Activated naive CD4-positive, alpha-beta T cell treated with anti-CD3 and anti-CD28 coated beads for 36 hours (primary cell): ENCODE results near the gene FAM228B. TPM values are rescaled to one million over a fixed set of nuclear protein-coding genes. Genes with fewer than 3 reads are reported as not detected.

Source experiments
- CTCF ChIA-PET: fragments of 350-600 bp; sonication (Branson Sonifier 250); formaldehyde crosslinking; loops from one replicate; lab custom pipeline; 2021; ENCODE audit warnings: antibody characterized with exemption; lab: Charles Lee
- DNase-seq: peaks from one replicate; pipeline ENCODE4 v3.0.0-alpha.2; 2020
- H3K27ac Mint-ChIP-seq: one replicate; pipeline ENCODE4 v1.8.0; 2021; ENCODE audit warnings: mild to moderate bottlenecking, mixed read lengths
- H3K27me3 Mint-ChIP-seq: one replicate; pipeline ENCODE4 v1.8.0; 2021; ENCODE audit warnings: low read depth, mixed read lengths
- H3K36me3 Mint-ChIP-seq: one replicate; pipeline ENCODE4 v1.8.0; 2021; ENCODE audit warnings: low read depth, mixed read lengths
- H3K4me1 Mint-ChIP-seq: one replicate; pipeline ENCODE4 v1.8.0; 2021; ENCODE audit warnings: low read depth, mixed read lengths
- H3K4me3 Mint-ChIP-seq: one replicate; pipeline ENCODE4 v1.8.0; 2021; ENCODE audit warnings: mild to moderate bottlenecking, moderate library complexity, mixed read lengths
- H3K9me3 Mint-ChIP-seq: one replicate; pipeline ENCODE4 v1.8.0; 2021; ENCODE audit warnings: mixed read lengths
- intact Hi-C: fragments of 100-400 bp; cut with micrococcal nuclease; formaldehyde crosslinking; loops from one replicate; pipeline ENCODE4 v1.15.1; 2023
- total RNA-seq, 2 experiments: library from RNA; stranded (reverse); gene quantifications; one replicate each; pipeline ENCODE4 v1.2.3, GENCODE V29; 2021

FAM228B gene
- total RNA-seq, 2 experiments from 2014 or later: 3.6 to 4.1 TPM

- Mint-ChIP-seq H3K27me3 (no peaks in the 10 kb centered on the region), H3K9me3 (no peaks in the 10 kb centered on the region), H3K4me1 (no peaks in the 10 kb centered on the region), H3K36me3 (peaks cover 3% of the 10 kb centered on the region), H3K27ac (no peak overlapping the region), H3K4me3 (no peak overlapping the region)
- no peak for DNase-seq
- CTCF ChIA-PET: interaction anchor here (1.0 to 2.1 kb wide), 3 partner anchors 11 to 338 kb away, joined by 3 to 11 read pairs (median 3); no protein-coding TSS in a partner anchor
- intact Hi-C loops: no loop called here
Observed at GRCh38 chr2:24162494-24162893, 39.2 kb downstream of the FAM228B start.

- no peaks in the 10 kb centered on the region for H3K4me1 Mint-ChIP-seq
- no peak overlapping the region for H3K27ac Mint-ChIP-seq
- H3K27me3 Mint-ChIP-seq: no peaks in the 10 kb centered on the region
- H3K4me3 Mint-ChIP-seq: no peak overlapping the region
- no peak for DNase-seq
- peaks cover 3% of the 10 kb centered on the region for H3K36me3 Mint-ChIP-seq
- H3K9me3 Mint-ChIP-seq: no peaks in the 10 kb centered on the region
- intact Hi-C loops: no loop called here
- CTCF ChIA-PET: interaction anchor here (0.8 to 2.1 kb wide), 8 partner anchors 11 to 339 kb away, joined by 3 to 11 read pairs (median 4); partner anchors contain the start of gene TP53I3
Observed at GRCh38 chr2:24163186-24163585, 39.9 kb downstream of the FAM228B start.

GRCh38 chr2:24163601-24164000 lies 40.3 kb downstream of the FAM228B start:
- Mint-ChIP-seq H3K36me3 (peaks cover 3% of the 10 kb centered on the region), H3K27me3 (no peaks in the 10 kb centered on the region), H3K4me1 (no peaks in the 10 kb centered on the region), H3K27ac (no peak overlapping the region), H3K9me3 (no peaks in the 10 kb centered on the region), H3K4me3 (no peak overlapping the region)
- CTCF ChIA-PET: interaction anchor here (0.8 to 2.1 kb wide), 8 partner anchors 10 to 339 kb away, joined by 3 to 11 read pairs (median 4); partner anchors contain the start of gene TP53I3
- DNase-seq: no peak
- intact Hi-C loops: no loop called here

- CTCF ChIA-PET: interaction anchor here (1.0 to 2.1 kb wide), 6 partner anchors 9 to 340 kb away, joined by 3 to 11 read pairs (median 4); partner anchors contain the start of gene TP53I3
Observed at GRCh38 chr2:24164416-24164973, 41.2 kb downstream of the FAM228B start.

GRCh38 chr2:24169023-24169422 lies 45.8 kb downstream of the FAM228B start:
- Mint-ChIP-seq H3K4me1 (no peaks in the 10 kb centered on the region), H3K36me3 (no peaks in the 10 kb centered on the region), H3K27ac (no peak overlapping the region), H3K9me3 (no peaks in the 10 kb centered on the region), H3K27me3 (peaks cover 3% of the 10 kb centered on the region), H3K4me3 (no peak overlapping the region)
- intact Hi-C loops: no loop called here
- CTCF ChIA-PET: interaction anchor here (0.8 kb wide), 1 partner anchor 85 kb away, joined by 3 read pairs; no protein-coding TSS in a partner anchor
- DNase-seq: no peak

More at GRCh38 chr2:24164416-24164973, 41.2 kb downstream of the FAM228B start:
- intact Hi-C loops: loop anchor here (1.0 to 2.0 kb wide), 5 partner anchors 80 to 340 kb away; partner anchors contain the start of genes ATAD2B and TP53I3
- H3K4me3 Mint-ChIP-seq: no peak overlapping the region
- no peak overlapping the region for H3K27ac Mint-ChIP-seq
- H3K36me3 Mint-ChIP-seq: peaks cover 3% of the 10 kb centered on the region
- H3K4me1 Mint-ChIP-seq: no peaks in the 10 kb centered on the region
- peak; percentile 54 for DNase-seq
- no peaks in the 10 kb centered on the region for H3K27me3 Mint-ChIP-seq
- no peaks in the 10 kb centered on the region for H3K9me3 Mint-ChIP-seq

GRCh38 chr2:24174851-24175277 lies 51.6 kb downstream of the FAM228B start, which contains the start of gene FAM228A:
TSS of gene FAM228A (plus strand) at chr2:24175053. CDS start at chr2:24175481, 428 bp downstream.
- CTCF ChIA-PET: no interaction called here
- H3K36me3 Mint-ChIP-seq: no peaks in the 10 kb centered on the region
- no peak within 1 kb of the TSS for H3K27ac Mint-ChIP-seq
- H3K27me3 Mint-ChIP-seq: peaks cover 5% of the 10 kb centered on the region
- no peak within 1 kb of the TSS for H3K4me3 Mint-ChIP-seq
- peaks cover 5% of the 10 kb centered on the region for H3K4me1 Mint-ChIP-seq
- H3K9me3 Mint-ChIP-seq: no peaks in the 10 kb centered on the region
- intact Hi-C loops: no loop called here
- no peak for DNase-seq

- intact Hi-C loops: no loop called here
- DNase-seq: no peak
- Mint-ChIP-seq H3K4me1 (peaks cover 5% of the 10 kb centered on the region), H3K27me3 (peaks cover 5% of the 10 kb centered on the region), H3K27ac (no peak overlapping the region), H3K4me3 (no peak overlapping the region), H3K9me3 (no peaks in the 10 kb centered on the region), H3K36me3 (no peaks in the 10 kb centered on the region)
- CTCF ChIA-PET: interaction anchor here (0.6 to 1.5 kb wide), 4 partner anchors 11 to 209 kb away, joined by 3 to 5 read pairs (median 3); no protein-coding TSS in a partner anchor
Observed at GRCh38 chr2:24175631-24176187, 52.4 kb downstream of the FAM228B start.

- intact Hi-C loops: no loop called here
- Mint-ChIP-seq H3K4me1 (peaks cover 5% of the 10 kb centered on the region), H3K4me3 (no peak overlapping the region), H3K36me3 (no peaks in the 10 kb centered on the region), H3K9me3 (no peaks in the 10 kb centered on the region), H3K27ac (no peak overlapping the region), H3K27me3 (peaks cover 5% of the 10 kb centered on the region)
- CTCF ChIA-PET: interaction anchor here (0.9 to 1.5 kb wide), 4 partner anchors 10 to 183 kb away, joined by 3 to 5 read pairs (median 3); partner anchors contain the start of gene TP53I3
- DNase-seq: no peak
Observed at GRCh38 chr2:24176326-24176725, 53.1 kb downstream of the FAM228B start.

GRCh38 chr2:24179683-24180082 lies 56.4 kb downstream of the FAM228B start:
- CTCF ChIA-PET: no interaction called here
- Mint-ChIP-seq H3K27ac (no peak overlapping the region), H3K4me3 (no peak overlapping the region), H3K36me3 (no peaks in the 10 kb centered on the region), H3K9me3 (no peaks in the 10 kb centered on the region), H3K27me3 (no peaks in the 10 kb centered on the region), H3K4me1 (peaks cover 5% of the 10 kb centered on the region)
- no peak for DNase-seq
- intact Hi-C loops: no loop called here

GRCh38 chr2:24181849-24182248 lies 58.6 kb downstream of the FAM228B start:
- no peak for DNase-seq
- peaks cover under 1% of the 10 kb centered on the region for H3K4me1 Mint-ChIP-seq
- no peaks in the 10 kb centered on the region for H3K9me3 Mint-ChIP-seq
- CTCF ChIA-PET: no interaction called here
- H3K4me3 Mint-ChIP-seq: no peak overlapping the region
- H3K36me3 Mint-ChIP-seq: no peaks in the 10 kb centered on the region
- intact Hi-C loops: no loop called here
- H3K27ac Mint-ChIP-seq: no peak overlapping the region
- no peaks in the 10 kb centered on the region for H3K27me3 Mint-ChIP-seq

GRCh38 chr2:24182507-24182906 lies 59.2 kb downstream of the FAM228B start:
- H3K27me3 Mint-ChIP-seq: no peaks in the 10 kb centered on the region
- DNase-seq: no peak
- H3K9me3 Mint-ChIP-seq: peaks cover 4% of the 10 kb centered on the region
- no peaks in the 10 kb centered on the region for H3K4me1 Mint-ChIP-seq
- CTCF ChIA-PET: no interaction called here
- no peak overlapping the region for H3K4me3 Mint-ChIP-seq
- no peak overlapping the region for H3K27ac Mint-ChIP-seq
- intact Hi-C loops: no loop called here
- no peaks in the 10 kb centered on the region for H3K36me3 Mint-ChIP-seq

- CTCF ChIA-PET: no interaction called here
- H3K36me3 Mint-ChIP-seq: no peaks in the 10 kb centered on the region
- no peaks in the 10 kb centered on the region for H3K27me3 Mint-ChIP-seq
- no peak overlapping the region for H3K4me3 Mint-ChIP-seq
- H3K27ac Mint-ChIP-seq: no peak overlapping the region
- peaks cover 4% of the 10 kb centered on the region for H3K9me3 Mint-ChIP-seq
- H3K4me1 Mint-ChIP-seq: no peaks in the 10 kb centered on the region
- DNase-seq: no peak
- intact Hi-C loops: no loop called here
Observed at GRCh38 chr2:24183366-24184069, 60.2 kb downstream of the FAM228B start.
